Uterus (tissue), 4 donors: ENCODE measurements around the gene GRM5. TPM values are rescaled to one million over a fixed set of nuclear protein-coding genes. Genes with fewer than 3 reads are reported as not detected.
"Not testable (repeated sequence)": the region's sequence is repeated elsewhere in the genome, so short reads cannot be mapped to it uniquely, and the experiment has no call there.

Experiments used
- DNase-seq, 2 donors: peaks; one replicate each; pipeline ENCODE4 v3.0.0-alpha.2; 2019 to 2020
- H3K27ac ChIP-seq, 2 donors: fragments of 200-600 bp; sonication (generic); 1 replicate in 1 of 2; 2 replicates in 1 of 2; pipeline ENCODE4 v1.5.1; 2016 to 2018
- H3K27me3 ChIP-seq, 2 donors: fragments of 200-600 bp; sonication (generic); one replicate each; pipeline ENCODE4 v1.5.1; 2018 to 2019; ENCODE audit warnings: control low read depth in 1 of 2
- H3K36me3 ChIP-seq, 2 donors: fragments of 200-600 bp; sonication (generic); one replicate each; pipeline ENCODE4 v1.5.1; 2019; ENCODE audit warnings: control low read depth in 1 of 2
- H3K4me1 ChIP-seq, 2 donors: fragments of 200-600 bp; sonication (generic); one replicate each; pipeline ENCODE4 v1.5.1; 2018 to 2019; ENCODE audit warnings: control low read depth in 1 of 2
- H3K4me3 ChIP-seq, 2 donors: fragments of 200-600 bp; sonication (generic); 1 replicate in 1 of 2; 2 replicates in 1 of 2; pipeline ENCODE4 v1.5.1; 2018 to 2019; ENCODE audit warnings: mild to moderate bottlenecking in 1 of 2
- H3K9me3 ChIP-seq, 2 donors: fragments of 200-600 bp; sonication (generic); one replicate each; pipeline ENCODE4 v1.5.1; 2019; ENCODE audit warnings: control low read depth in 1 of 2
- POLR2A ChIP-seq, 2 donors: fragments of 450-650 bp; IDR thresholded peaks; one replicate each; pipeline ENCODE4 v1.6.1; 2016; ENCODE audit warnings: antibody characterized with exemption in 2 of 2, mild to moderate bottlenecking in 1 of 2, moderate library complexity in 1 of 2
- intact Hi-C: fragments of 100-400 bp; cut with DNase I; formaldehyde crosslinking; loops from one replicate; pipeline ENCODE4 v1.15.1; 2023; ENCODE audit warnings: low total_unique reads
- small RNA-seq: library from RNA; depleted of rRNA; stranded (forward); fragments of <200 nt; gene quantifications from one replicate; pipeline ENCODE3, GENCODE V24; 2016
- total RNA-seq, 4 donors: library from RNA; depleted of rRNA in 3 of 4; stranded (reverse); fragments of >200 nt in 3 of 4; gene quantifications; one replicate each; pipeline versions ENCODE4 v1.1.0 to v1.2.4, GENCODE V29; 2014 to 2023
- TF ChIP-seq, protein P1 (sequence below), 4 experiments: fragments of 200-600 bp in 2 of 4; fragments of 450-650 bp in 2 of 4; sonication (generic) in 2 of 4; IDR thresholded peaks; one replicate each; pipeline ENCODE4 v1.5.1; 2016 to 2019; ENCODE audit warnings: antibody characterized with exemption in 4 of 4, mild to moderate bottlenecking in 2 of 4, moderate library complexity in 1 of 4
- donor health status: DM: yes; HTN: yes; CAD: no.

Gene GRM5
- total RNA-seq, 4 donors from 2014 or later = under 0.01 to 2.2 TPM; not detected in 2

- no peak for DNase-seq
- H3K4me1 ChIP-seq = no peaks in the 10 kb centered on the region
- no peak overlapping the region for H3K4me3 ChIP-seq
- TF ChIP-seq, protein P1, sequence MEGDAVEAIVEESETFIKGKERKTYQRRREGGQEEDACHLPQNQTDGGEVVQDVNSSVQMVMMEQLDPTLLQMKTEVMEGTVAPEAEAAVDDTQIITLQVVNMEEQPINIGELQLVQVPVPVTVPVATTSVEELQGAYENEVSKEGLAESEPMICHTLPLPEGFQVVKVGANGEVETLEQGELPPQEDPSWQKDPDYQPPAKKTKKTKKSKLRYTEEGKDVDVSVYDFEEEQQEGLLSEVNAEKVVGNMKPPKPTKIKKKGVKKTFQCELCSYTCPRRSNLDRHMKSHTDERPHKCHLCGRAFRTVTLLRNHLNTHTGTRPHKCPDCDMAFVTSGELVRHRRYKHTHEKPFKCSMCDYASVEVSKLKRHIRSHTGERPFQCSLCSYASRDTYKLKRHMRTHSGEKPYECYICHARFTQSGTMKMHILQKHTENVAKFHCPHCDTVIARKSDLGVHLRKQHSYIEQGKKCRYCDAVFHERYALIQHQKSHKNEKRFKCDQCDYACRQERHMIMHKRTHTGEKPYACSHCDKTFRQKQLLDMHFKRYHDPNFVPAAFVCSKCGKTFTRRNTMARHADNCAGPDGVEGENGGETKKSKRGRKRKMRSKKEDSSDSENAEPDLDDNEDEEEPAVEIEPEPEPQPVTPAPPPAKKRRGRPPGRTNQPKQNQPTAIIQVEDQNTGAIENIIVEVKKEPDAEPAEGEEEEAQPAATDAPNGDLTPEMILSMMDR (IDR thresholded peaks at IDR 0.05) = no peak
- TF ChIP-seq POLR2A (IDR thresholded peaks at IDR 0.05) = no peak
- H3K27me3 ChIP-seq = no peaks in the 10 kb centered on the region
- H3K9me3 ChIP-seq = no peaks in the 10 kb centered on the region
- H3K27ac ChIP-seq = no peak overlapping the region
- intact Hi-C loops = no loop called here
- no peaks in the 10 kb centered on the region for H3K36me3 ChIP-seq
These were observed 596.1 kb downstream of the GRM5 start for GRCh38 chr11:88469561-88470225.

DNA sequence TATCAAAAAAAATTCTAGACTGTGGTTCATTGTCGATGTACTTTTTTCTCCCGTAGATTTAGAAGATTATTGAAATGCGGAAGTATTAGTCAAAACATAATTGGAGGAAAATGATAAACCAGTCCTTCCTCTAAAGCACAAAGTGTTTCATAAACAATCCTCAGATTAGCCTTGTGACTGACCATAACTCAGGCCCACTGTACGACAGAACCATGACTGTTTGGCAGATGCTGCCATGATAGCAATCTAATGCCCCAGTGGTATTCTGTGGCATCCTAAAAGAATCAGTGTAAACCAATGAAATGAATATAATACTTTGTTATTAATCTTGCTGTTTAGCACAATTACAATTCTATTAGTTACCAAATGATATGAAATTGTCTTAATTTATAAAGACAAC lies 601.3 kb downstream of the GRM5 start:
- TF ChIP-seq, protein P1 (IDR thresholded peaks at IDR 0.05) = no peak
- TF ChIP-seq POLR2A (IDR thresholded peaks at IDR 0.05) = no peak
- intact Hi-C loops = no loop called here
- Histone ChIP-seq H3K27me3 (no peaks in the 10 kb centered on the region), H3K27ac (no peak overlapping the region), H3K4me3 (no peak overlapping the region), H3K4me1 (no peaks in the 10 kb centered on the region), H3K36me3 (no peaks in the 10 kb centered on the region), H3K9me3 (no peaks in the 10 kb centered on the region)
- DNase-seq = no peak

DNA sequence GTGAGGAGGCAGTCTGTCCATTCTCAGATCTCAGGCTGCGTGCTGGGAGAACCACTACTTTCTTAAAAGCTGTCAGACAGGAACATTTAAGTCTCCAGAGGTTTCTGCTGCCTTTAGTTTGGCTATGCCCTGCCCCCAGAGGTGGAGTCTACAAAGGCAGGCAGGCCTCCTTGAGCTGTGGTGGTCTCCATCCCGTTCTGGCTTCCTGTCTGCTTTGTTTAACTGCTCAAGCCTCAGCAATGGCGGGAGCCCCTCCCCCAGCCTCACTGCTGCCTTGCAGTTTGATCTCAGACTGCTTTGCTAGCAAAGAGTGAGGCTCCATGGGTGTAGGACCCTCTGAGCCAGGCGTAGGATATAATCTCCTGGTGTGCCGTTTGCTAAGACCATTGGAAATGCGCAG lies 602.5 kb downstream of the GRM5 start:
- DNase-seq, H3K4me3 ChIP-seq, H3K9me3 ChIP-seq, H3K36me3 ChIP-seq, H3K27me3 ChIP-seq, intact Hi-C loops, H3K4me1 ChIP-seq, H3K27ac ChIP-seq: not testable (repeated sequence)

DNA sequence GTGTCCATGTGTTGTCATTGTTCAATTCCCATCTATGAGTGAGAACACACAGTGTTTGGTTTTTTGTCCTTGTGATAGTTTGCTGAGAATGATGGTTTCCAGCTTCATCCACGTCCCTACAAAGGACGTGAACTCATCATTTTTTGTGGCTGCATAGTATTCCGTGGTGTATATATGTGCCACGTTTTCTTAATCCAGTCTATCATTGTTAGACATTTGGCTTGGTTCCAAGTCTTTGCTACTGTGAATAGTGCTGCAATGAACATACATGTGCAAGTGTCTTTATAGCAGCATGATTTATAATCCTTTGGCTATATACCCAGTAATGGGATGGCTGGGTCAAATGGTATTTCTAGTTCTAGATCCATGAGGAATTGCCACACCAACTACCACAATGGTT lies 607.7 kb downstream of the GRM5 start:
- intact Hi-C loops, H3K36me3 ChIP-seq, DNase-seq: not testable (repeated sequence)

DNA sequence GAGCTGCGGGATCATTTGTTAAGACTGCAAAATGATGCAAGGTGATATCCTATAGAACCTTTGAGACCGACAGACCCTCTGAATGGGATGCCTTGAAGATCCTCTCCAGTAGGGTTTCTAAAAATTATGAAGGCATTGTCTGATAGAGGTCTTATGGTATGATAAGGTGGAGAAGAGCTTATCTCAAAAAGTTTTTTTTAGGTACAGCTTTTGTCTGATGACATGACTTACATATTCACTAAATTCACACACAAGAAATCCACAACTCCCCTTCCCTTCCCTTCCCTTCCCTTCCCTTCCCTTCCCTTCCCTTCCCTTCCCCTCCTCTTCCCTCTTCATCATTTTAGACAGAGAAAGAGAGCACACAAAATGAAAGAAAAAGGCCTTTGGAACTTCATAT lies 609.8 kb downstream of the GRM5 start:
- Histone ChIP-seq H3K36me3 (no peaks in the 10 kb centered on the region), H3K4me1 (no peaks in the 10 kb centered on the region), H3K9me3 (no peaks in the 10 kb centered on the region), H3K27ac (no peak overlapping the region), H3K4me3 (no peak overlapping the region), H3K27me3 (no peaks in the 10 kb centered on the region)
- no peak for DNase-seq
- no peak for TF ChIP-seq POLR2A (IDR thresholded peaks at IDR 0.05)
- TF ChIP-seq, protein P1 (IDR thresholded peaks at IDR 0.05) = no peak
- intact Hi-C loops = no loop called here

More for the DNA sequence above, 607.7 kb downstream of the GRM5 start:
- H3K4me3 ChIP-seq, H3K27ac ChIP-seq, H3K4me1 ChIP-seq, H3K27me3 ChIP-seq, H3K9me3 ChIP-seq: not testable (repeated sequence)

DNA sequence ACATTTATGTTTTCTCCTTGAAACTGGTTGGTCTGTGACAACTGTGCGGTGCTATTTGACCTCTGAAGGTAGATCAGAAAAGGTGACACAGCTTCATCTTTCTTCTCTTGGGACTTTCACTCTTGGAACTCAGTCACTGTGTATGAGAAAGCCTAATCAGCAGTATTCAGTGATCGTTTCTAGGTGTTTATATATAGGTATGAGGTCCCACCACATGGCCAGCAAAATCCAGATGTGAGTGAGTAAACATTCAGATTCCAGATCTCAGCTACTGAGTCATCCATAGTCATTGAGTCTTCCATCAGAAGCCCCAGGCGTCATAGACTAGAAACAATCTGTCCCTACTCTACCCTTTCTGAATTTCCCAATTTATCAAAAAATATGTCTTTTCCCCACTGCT lies 610.9 kb downstream of the GRM5 start:
- DNase-seq = no peak

More for the DNA sequence above, 610.9 kb downstream of the GRM5 start:
- no peak overlapping the region for H3K27ac ChIP-seq
- TF ChIP-seq, protein P1 (IDR thresholded peaks at IDR 0.05) = no peak
- no peaks in the 10 kb centered on the region for H3K36me3 ChIP-seq
- intact Hi-C loops = no loop called here
- no peak overlapping the region for H3K4me3 ChIP-seq
- H3K4me1 ChIP-seq = no peaks in the 10 kb centered on the region
- H3K9me3 ChIP-seq = no peaks in the 10 kb centered on the region
- no peaks in the 10 kb centered on the region for H3K27me3 ChIP-seq

Small RNA genes lying within 50 kb of the gene (small RNA-seq; reads per million reads assigned to genes)
- gene RNU6-16P = not detected

Other genes with a start within 250 kb of the GRM5 start
- not detected for gene TYR, start 111.9 kb upstream of the GRM5 start, total RNA-seq